K562 (cell line): ENCODE results near the gene CPNE1. TPM values are rescaled to one million over a fixed set of nuclear protein-coding genes. Genes with fewer than 3 reads are reported as not detected.

Experiments
- CEBPG ChIP-seq, 3 experiments: fragments of 200-800 bp in 1 of 3; sonication (Bioruptor generic) in 1 of 3; sonication (generic) in 1 of 3; formaldehyde crosslinking in 1 of 3; IDR thresholded peaks in 2 of 3; conservative IDR thresholded peaks in 1 of 3; 2 replicates each; pipeline versions ENCODE4 v1.6.1 to v1.8.0; 2016 to 2022; ENCODE audit warnings: missing compliant biosample characterization in 2 of 3, missing genetic modification characterization in 2 of 3, mild to moderate bottlenecking in 1 of 3, missing genetic modification reagents in 1 of 3
- CREB5 ChIP-seq: fragments of 250-450 bp; sonication (Bioruptor Pico); IDR thresholded peaks from 2 replicates; pipeline ENCODE4 v1.5.0; 2020; ENCODE audit warnings: mild to moderate bottlenecking
- FOXM1 ChIP-seq, 2 experiments: fragments of 450-650 bp in 1 of 2; sonication (generic) in 1 of 2; formaldehyde crosslinking in 1 of 2; IDR thresholded peaks; 2 replicates each; pipeline versions ENCODE4 v1.6.1 to v1.9.0; 2017 to 2022; ENCODE audit warnings: low read depth in 2 of 2, mild to moderate bottlenecking in 2 of 2, missing genetic modification reagents in 1 of 2, moderate library complexity in 1 of 2
- HDAC1 ChIP-seq, 2 experiments: fragments of 450-650 bp; IDR thresholded peaks; 2 replicates each; pipeline ENCODE4 v1.6.1; 2016 to 2017; ENCODE audit warnings: inconsistent platforms in 1 of 2, mild to moderate bottlenecking in 1 of 2, moderate library complexity in 1 of 2
- KLF6 ChIP-seq: fragments of 250-450 bp; sonication (Bioruptor Pico); IDR thresholded peaks from 2 replicates; pipeline ENCODE4 v1.4.0; 2020; ENCODE audit warnings: mild to moderate bottlenecking, moderate library complexity, borderline replicate concordance
- L3MBTL2 ChIP-seq: fragments of 450-650 bp; IDR thresholded peaks from 2 replicates; pipeline ENCODE4 v1.6.1; 2016; ENCODE audit warnings: mild to moderate bottlenecking, moderate library complexity
- NKRF ChIP-seq: fragments of 450-650 bp; IDR thresholded peaks from 2 replicates; pipeline ENCODE4 v1.6.1; 2016; ENCODE audit warnings: borderline replicate concordance
- PKNOX1 ChIP-seq: fragments of 450-650 bp; IDR thresholded peaks from 2 replicates; pipeline ENCODE4 v1.6.1; 2016
- PRPF4 ChIP-seq: fragments of 200-400 bp; formaldehyde crosslinking; IDR thresholded peaks from one replicate; pipeline ENCODE4 v1.6.1; 2017; ENCODE audit warnings: low read length, low read depth, mild to moderate bottlenecking; ENCODE audit not compliant: insufficient read depth, poor library complexity, severe bottlenecking
- SAP30 ChIP-seq: fragments of 200-600 bp; sonication (generic); IDR thresholded peaks from 2 replicates; pipeline ENCODE4 v1.6.1; 2012; ENCODE audit warnings: borderline replicate concordance, low read depth, mild to moderate bottlenecking, moderate library complexity, low read length, control low read depth, inconsistent platforms; ENCODE audit not compliant: insufficient read depth, poor library complexity, severe bottlenecking
- SIN3A ChIP-seq, 2 experiments: fragments of 150-350 bp in 1 of 2; IDR thresholded peaks; 2 replicates each; pipeline ENCODE4 v1.6.1; 2011 to 2016; ENCODE audit warnings: borderline replicate concordance in 2 of 2, low read depth in 2 of 2, low read length in 2 of 2, mild to moderate bottlenecking in 2 of 2, moderate library complexity in 2 of 2; ENCODE audit not compliant: control insufficient read depth in 1 of 2
- SPI1 ChIP-seq: IDR thresholded peaks from 2 replicates; pipeline ENCODE4 v1.6.1; 2011; ENCODE audit warnings: low read depth, low read length, control low read depth, borderline replicate concordance
- TEAD2 ChIP-seq: fragments of 450-650 bp; IDR thresholded peaks from 2 replicates; pipeline ENCODE4 v1.6.1; 2016; ENCODE audit warnings: missing genetic modification characterization, control low read depth, missing compliant biosample characterization
- ZBTB1 ChIP-seq: sonication (generic); formaldehyde crosslinking; IDR thresholded peaks from 2 replicates; pipeline ENCODE4 v1.8.1; 2023; ENCODE audit warnings: missing genetic modification reagents, low read depth, mild to moderate bottlenecking, borderline replicate concordance
- ZNF134 ChIP-seq: fragments of 250-450 bp; sonication (Bioruptor Pico); conservative IDR thresholded peaks from 2 replicates; pipeline ENCODE4 v1.4.0; 2020
- polyA plus RNA-seq, 8 experiments: library from polyadenylated mRNA; depleted of rRNA in 4 of 8; stranded (reverse) in 5 of 8; unstranded in 3 of 8; fragments of >200 nt; fragmentation: Nextera tagmentation in 2 of 8; fragmentation: Illumina TruSeq in 1 of 8; extraction: Ambion mirVana in 2 of 8; extraction: Trizol in 1 of 8; gene quantifications; 2 replicates each; pipeline versions ENCODE4 v1.2.1 to v1.2.3, GENCODE V29; 2011 to 2014; ENCODE audit warnings: inconsistent platforms in 1 of 8, missing spikeins in 1 of 8
- total RNA-seq, 7 experiments: library from RNA; depleted of rRNA in 6 of 7; stranded (reverse); fragments of >200 nt in 6 of 7; fragmentation: Illumina TruSeq in 2 of 7; extraction: Trizol in 2 of 7; gene quantifications; 2 replicates each; pipeline versions ENCODE4 v1.2.1 to v1.2.3, GENCODE V29; 2011 to 2021; ENCODE audit warnings: low replicate concordance in 1 of 7
- TF ChIP-seq, protein P1 (sequence below), 2 experiments: fragments of 450-650 bp; IDR thresholded peaks; 2 replicates each; pipeline ENCODE4 v1.6.1; 2016

CPNE1 gene
- total and polyA plus RNA-seq, 9 of the 15 experiments (the other 6 are each of a cell fraction or from before 2014, with no cell fraction given) = 42.1 to 102 (median 56.0) TPM

DNA sequence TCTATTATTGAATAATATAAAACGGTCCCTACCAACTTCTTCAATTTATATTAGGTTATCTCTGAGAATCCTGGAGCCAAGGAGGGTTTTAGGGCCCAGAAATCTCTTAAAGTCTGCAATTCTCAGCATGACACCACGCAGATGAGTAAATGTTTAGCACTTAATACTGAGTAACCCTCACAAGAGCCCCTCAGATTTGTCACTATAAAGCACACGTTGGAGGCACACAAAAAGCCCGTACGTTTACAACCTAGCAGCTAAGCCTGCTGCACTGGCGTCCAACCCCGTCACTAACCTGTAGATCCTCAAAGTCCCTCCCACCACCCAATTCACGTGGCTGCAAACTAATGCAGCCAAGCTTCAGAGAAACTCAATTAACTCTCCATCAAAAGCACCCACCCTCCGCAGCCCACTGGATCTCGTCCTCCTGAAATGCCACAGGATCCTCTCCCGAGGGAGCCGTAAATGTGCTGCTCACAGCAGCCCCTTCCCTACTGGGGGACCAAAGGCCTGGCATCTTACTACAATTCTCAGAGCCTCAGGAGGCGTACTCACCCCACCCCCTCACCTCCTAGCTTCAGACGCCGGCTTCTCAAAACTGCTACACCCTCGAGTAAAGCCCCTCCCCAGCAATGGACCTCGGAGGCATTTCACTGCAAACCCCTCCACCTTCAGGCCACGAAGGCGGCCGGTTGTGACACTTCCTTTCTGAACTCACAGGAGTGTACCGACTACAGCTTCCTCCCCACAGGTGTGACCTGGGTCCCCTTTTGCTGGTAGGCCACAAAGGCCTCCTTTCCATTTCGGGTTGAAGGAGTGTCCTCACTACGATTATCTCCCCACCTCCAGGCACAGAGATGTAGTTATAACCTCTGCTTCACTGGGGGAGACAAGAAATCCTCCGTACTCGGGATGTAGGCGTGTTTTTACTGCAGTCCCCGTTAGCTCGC, 909 bp downstream of the CPNE1 start (continued):
- TF ChIP-seq, protein P1, sequence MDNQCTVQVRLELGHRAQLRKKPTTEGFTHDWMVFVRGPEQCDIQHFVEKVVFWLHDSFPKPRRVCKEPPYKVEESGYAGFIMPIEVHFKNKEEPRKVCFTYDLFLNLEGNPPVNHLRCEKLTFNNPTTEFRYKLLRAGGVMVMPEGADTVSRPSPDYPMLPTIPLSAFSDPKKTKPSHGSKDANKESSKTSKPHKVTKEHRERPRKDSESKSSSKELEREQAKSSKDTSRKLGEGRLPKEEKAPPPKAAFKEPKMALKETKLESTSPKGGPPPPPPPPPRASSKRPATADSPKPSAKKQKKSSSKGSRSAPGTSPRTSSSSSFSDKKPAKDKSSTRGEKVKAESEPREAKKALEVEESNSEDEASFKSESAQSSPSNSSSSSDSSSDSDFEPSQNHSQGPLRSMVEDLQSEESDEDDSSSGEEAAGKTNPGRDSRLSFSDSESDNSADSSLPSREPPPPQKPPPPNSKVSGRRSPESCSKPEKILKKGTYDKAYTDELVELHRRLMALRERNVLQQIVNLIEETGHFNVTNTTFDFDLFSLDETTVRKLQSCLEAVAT (IDR thresholded peaks at IDR 0.05) = 0 out of 4 replicates have a peak, but pooled peaks of 1 of the 2 experiments have one; percentile 27
- TF ChIP-seq KLF6 (no peak), SPI1 (peak; percentile 37; the same call in 1 of the 2 replicates), CREB5 (CRISPR knock-in tag) (0 out of 2 replicates have a peak, but pooled peaks have one; percentile 26), FOXM1 (IDR thresholded peaks at IDR 0.05; ENCODE audit: low read depth) (no peak), FOXM1 (CRISPR knock-in tag; IDR thresholded peaks at IDR 0.05; ENCODE audit: low read depth) (0 out of 2 replicates have a peak, but pooled peaks have one; percentile 48), NKRF (peak; percentile 71), L3MBTL2 (peak; percentile 38; the same call in 1 of the 2 replicates), SAP30 (peak; percentile 75), ZBTB1 (CRISPR knock-in tag) (peak; percentile 73; the same call in 1 of the 2 replicates), HDAC1 (IDR thresholded peaks at IDR 0.05) (peak in 1 of 2 experiments; percentile 81; a peak in 2 of 4 replicates), SIN3A (IDR thresholded peaks at IDR 0.05; ENCODE audit: borderline replicate concordance in 2 of 2, control insufficient read depth in 1 of 2, low read depth in 2 of 2, low read length in 2 of 2) (peak in 1 of 2 experiments; percentile 20; a peak in 1 of 4 replicates), PKNOX1 (peak; percentile 41; the same call in 1 of the 2 replicates), CEBPG (CRISPR knock-in tag; IDR thresholded peaks at IDR 0.05) (no peak), CEBPG (tag; conservative IDR thresholded peaks at IDR 0.05 in 1 of 2, IDR thresholded peaks at IDR 0.05 in 1 of 2) (no peak), TEAD2 (no peak), ZNF134 (CRISPR knock-in tag) (no peak), PRPF4 (no peak)
